ENCODE results near the gene SLC4A1AP. TPM values are rescaled to one million over a fixed set of nuclear protein-coding genes. Genes with fewer than 3 reads are reported as not detected.

The SLC4A1AP gene
- total RNA-seq, 4 donors from 2014 or later, result 15.4 to 27.0 (median 24.1) TPM

- Histone ChIP-seq H3K27ac (peak overlapping the region; percentile 54 to 74 (median 65)), H3K9me3 (no peaks in the 10 kb centered on the region), H3K4me1 (peaks cover 17 to 64% (median 29%) of the 10 kb centered on the region in 3 donors), H3K27me3 (peaks cover 0 to 8% (median 0%) of the 10 kb centered on the region in 4 donors), H3K36me3 (no peaks in the 10 kb centered on the region), H3K4me3 (peak overlapping the region; percentile 21 to 69 (median 46))
- WGBS, 2 donors, result 0 to 29% methylated on average over 4 to 17 of the region's 51 CpGs
- intact Hi-C loops (cut with DNase I), result loop anchor here (10.0 kb wide), 1 partner anchor 679 kb away; the partner anchor contains the start of gene FOSL2
- DNase-seq, result no peak
- peak in 1 of 4 donors; percentile 36 for TF ChIP-seq POLR2A (IDR thresholded peaks at IDR 0.05)
- no peak for TF ChIP-seq CTCF (IDR thresholded peaks at IDR 0.05)
Measured at GRCh38 chr2:27715318-27716210, 51.9 kb downstream of the SLC4A1AP start.

- TF ChIP-seq POLR2A (IDR thresholded peaks at IDR 0.05), result no peak
- no peak for TF ChIP-seq CTCF (IDR thresholded peaks at IDR 0.05)
- DNase-seq, result no peak
- no peaks in the 10 kb centered on the region for H3K9me3 ChIP-seq
- no peaks in the 10 kb centered on the region for H3K36me3 ChIP-seq
- WGBS, 2 donors, result 39 to 59% methylated on average over 8 to 9 of the region's 25 CpGs
- peaks cover 0 to 8% (median 0%) of the 10 kb centered on the region in 4 donors for H3K27me3 ChIP-seq
- H3K4me1 ChIP-seq, result peaks cover 17 to 57% (median 29%) of the 10 kb centered on the region in 3 donors
- H3K4me3 ChIP-seq, result no peak overlapping the region
- H3K27ac ChIP-seq, result peak overlapping the region in 3 of 4 donors; percentile 5 to 74 (median 57)
- intact Hi-C loops (cut with DNase I), result loop anchor here (10.0 kb wide), 1 partner anchor 678 kb away; the partner anchor contains the start of gene FOSL2
Measured at GRCh38 chr2:27716301-27717069, 52.8 kb downstream of the SLC4A1AP start.

GRCh38 chr2:27717070-27717795 lies 53.5 kb downstream of the SLC4A1AP start:
- peaks cover 17 to 49% (median 22%) of the 10 kb centered on the region in 3 donors for H3K4me1 ChIP-seq
- H3K36me3 ChIP-seq, result no peaks in the 10 kb centered on the region
- peak overlapping the region in 2 of 4 donors; percentile 5 to 74 for H3K27ac ChIP-seq
- H3K27me3 ChIP-seq, result peaks cover 0 to 8% (median 0%) of the 10 kb centered on the region in 4 donors
- 28 to 46% methylated on average over 9 of the region's 9 CpGs for WGBS, 2 donors
- TF ChIP-seq CTCF (IDR thresholded peaks at IDR 0.05), result no peak
- peak in 1 of 4 donors; percentile 19 for TF ChIP-seq POLR2A (IDR thresholded peaks at IDR 0.05)
- DNase-seq, result no peak
- no peaks in the 10 kb centered on the region for H3K9me3 ChIP-seq
- no peak overlapping the region for H3K4me3 ChIP-seq
- intact Hi-C loops (cut with DNase I), result loop anchor here (10.0 kb wide), 1 partner anchor 678 kb away; the partner anchor contains the start of gene FOSL2

GRCh38 chr2:27720004-27720551 lies 56.4 kb downstream of the SLC4A1AP start:
- no peaks in the 10 kb centered on the region for H3K36me3 ChIP-seq
- intact Hi-C loops (cut with DNase I), result no loop called here
- H3K27me3 ChIP-seq, result peaks cover 0 to 6% (median 0%) of the 10 kb centered on the region in 4 donors
- no peak for DNase-seq
- 8 to 23% methylated on average over 5 to 7 of the region's 7 CpGs for WGBS, 2 donors
- no peak overlapping the region for H3K4me3 ChIP-seq
- H3K9me3 ChIP-seq, result no peaks in the 10 kb centered on the region
- H3K27ac ChIP-seq, result no peak overlapping the region
- TF ChIP-seq POLR2A (IDR thresholded peaks at IDR 0.05) (no peak), CTCF (IDR thresholded peaks at IDR 0.05) (no peak)
- H3K4me1 ChIP-seq, result peaks cover 20 to 54% (median 30%) of the 10 kb centered on the region in 3 donors

Data from esophagus squamous epithelium (tissue), 5 donors.